GM20000 (cell line): Measurements from ENCODE around the gene DNMT3A.

Experiments used
- DNase-seq: peaks from one replicate; pipeline ENCODE4 v3.0.0; 2012; ENCODE audit warnings: low spot score
- TF ChIP-seq, protein P1 (sequence below): IDR thresholded peaks from 2 replicates; pipeline ENCODE4 v1.5.1; 2012; ENCODE audit warnings: mild to moderate bottlenecking, control low read depth; ENCODE audit errors: extremely low read depth, missing control alignments

The DNMT3A gene

DNA sequence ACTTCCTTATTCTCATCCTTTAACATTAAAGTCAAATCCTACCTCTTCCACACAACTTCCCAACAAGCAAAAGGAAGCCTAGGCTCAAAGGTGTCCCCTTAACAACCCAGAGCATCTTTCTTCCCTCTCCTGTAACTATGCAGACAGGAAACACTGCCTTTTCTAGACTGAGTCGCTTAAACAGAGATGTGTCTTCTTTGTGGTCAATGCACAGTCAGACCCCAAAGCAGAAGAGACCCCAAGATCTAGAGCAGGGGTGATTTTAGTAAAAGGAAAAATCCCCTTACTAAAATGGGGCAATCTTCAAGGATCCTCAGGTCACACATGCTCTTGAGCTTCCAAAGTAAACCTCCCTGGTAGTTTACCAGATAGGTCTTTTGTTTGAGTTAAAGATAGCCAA is 86.8 kb downstream of the DNMT3A start:
- no peak for DNase-seq
- TF ChIP-seq, protein P1, sequence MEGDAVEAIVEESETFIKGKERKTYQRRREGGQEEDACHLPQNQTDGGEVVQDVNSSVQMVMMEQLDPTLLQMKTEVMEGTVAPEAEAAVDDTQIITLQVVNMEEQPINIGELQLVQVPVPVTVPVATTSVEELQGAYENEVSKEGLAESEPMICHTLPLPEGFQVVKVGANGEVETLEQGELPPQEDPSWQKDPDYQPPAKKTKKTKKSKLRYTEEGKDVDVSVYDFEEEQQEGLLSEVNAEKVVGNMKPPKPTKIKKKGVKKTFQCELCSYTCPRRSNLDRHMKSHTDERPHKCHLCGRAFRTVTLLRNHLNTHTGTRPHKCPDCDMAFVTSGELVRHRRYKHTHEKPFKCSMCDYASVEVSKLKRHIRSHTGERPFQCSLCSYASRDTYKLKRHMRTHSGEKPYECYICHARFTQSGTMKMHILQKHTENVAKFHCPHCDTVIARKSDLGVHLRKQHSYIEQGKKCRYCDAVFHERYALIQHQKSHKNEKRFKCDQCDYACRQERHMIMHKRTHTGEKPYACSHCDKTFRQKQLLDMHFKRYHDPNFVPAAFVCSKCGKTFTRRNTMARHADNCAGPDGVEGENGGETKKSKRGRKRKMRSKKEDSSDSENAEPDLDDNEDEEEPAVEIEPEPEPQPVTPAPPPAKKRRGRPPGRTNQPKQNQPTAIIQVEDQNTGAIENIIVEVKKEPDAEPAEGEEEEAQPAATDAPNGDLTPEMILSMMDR = no peak

DNA sequence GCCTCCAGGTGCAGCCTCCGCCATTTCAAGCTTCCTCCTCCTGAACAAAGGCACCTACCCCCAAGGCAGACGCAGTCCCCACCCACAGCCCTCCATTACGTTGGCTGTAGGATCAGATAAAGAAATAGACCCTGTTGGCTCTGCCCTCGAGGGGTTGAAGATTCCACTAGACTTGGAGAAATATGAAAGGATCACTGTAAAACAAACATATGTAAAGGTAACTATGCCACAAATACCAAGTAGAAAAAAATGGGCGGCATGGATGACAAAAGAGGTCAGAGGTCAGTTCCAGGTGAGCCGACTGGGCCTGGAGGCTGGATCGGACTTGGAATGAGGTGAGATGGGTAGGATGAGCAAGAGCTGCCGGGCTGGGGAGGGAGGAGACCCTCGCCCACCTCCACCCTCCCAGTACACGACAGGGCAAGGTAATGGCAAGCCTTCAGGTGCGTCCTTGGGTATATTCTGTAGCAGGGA is 88.5 kb downstream of the DNMT3A start:
- DNase-seq = no peak
- TF ChIP-seq, protein P1 = no peak

DNA sequence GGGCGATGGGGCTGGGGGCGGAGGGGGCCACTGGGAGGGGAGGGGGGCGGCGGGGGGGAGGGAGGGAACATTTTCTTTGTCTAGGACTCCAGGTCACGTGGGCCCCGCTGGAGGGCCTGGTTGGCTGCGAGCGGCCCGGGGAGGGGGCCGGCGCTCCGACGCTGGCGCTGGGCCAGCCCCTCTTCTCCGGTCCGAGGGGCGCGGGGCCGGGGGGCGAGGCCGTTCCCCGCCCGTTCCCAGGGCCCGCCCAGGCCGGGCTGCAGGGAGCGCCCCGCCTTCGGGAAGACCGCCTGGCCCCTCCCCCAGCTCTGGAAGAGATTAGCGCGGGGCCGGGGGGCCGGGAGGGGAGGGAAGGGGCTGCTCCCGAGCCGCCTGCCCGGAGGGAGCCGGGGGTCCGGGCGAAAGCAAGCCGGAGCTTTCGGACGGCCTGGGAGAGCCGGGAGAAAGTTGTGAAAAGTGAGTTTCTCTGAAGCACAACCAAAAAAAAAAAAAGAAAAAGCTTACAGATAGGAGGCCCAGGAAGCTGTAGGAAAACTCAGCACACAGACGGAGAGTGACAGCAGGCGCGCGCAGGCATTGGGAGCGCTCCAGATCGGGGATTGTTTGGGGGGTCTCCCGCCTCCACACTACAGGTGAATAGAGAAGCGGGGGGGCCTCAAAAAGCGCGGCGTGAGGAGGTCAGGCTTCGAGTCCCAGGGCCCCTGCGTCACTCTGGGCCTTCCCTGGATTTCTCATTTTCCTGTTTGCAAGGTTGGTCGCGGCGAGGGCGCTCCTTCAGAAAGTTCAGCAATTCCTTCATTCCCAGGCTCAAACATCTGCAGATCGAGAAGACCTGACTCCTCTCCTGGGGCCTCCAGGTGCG is 89.2 kb downstream of the DNMT3A start:
- TF ChIP-seq, protein P1 = no peak
- peak; percentile 93 for DNase-seq

DNA sequence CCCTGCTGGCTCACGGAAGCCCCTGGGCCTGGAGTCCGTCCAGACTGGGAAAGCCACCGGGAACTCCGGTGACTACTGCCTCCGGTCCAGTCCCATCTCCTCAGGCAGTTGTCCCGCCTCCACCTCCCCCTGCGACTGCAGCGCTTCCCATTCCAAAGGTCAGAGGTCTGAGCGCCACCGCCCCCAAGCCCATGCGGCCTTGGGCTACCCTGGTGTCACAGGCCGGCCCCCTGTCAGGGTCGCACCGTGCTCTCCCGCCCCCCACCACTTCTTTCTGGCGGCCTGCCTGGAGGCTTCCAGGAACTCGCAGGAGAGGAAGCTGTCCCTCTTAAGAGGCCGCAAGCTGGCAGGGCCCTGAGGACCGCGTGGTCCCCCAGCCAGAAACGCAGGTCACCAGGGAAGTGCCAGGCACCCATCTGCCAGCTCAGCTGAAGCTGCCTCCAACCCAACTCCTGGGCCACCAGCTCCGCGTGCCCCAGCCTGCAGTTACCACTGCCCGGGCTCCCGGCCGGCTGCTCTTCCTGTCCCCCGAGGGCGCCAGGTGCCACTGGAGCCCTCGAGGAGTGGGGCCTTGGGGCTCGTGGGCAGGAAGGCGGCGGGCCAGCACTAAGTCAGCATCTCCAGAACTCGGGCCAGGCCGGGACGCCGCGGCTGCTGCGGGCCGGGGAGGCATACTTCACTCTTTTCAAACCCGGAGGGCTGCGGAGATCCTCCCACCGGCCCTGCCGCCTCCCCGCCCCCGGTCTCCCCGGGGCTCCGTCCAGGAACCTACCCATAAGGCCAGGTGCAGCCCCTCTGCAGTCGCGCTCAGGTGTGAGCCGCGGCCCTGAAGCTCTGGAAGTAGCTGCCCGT is 90.1 kb downstream of the DNMT3A start:
- TF ChIP-seq, protein P1 = no peak
- DNase-seq = peak; percentile 91

DNA sequence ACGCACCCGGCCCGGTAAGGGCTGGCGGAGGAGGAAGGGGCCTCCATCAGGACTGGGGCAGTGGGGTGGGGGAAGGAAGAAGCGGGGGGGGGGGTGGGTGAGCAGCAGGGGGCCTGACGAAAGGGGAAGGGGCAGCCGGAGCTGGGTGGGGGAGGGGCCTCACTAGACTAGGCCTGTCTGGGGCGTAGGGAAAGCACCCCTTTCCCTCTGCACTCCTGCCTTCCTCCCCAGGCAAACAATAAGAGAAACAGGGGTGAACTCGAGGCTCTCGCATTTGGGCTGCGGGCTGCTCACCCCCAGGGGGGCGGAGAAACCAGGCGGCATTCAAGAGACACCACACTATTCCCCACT is 90.7 kb downstream of the DNMT3A start:
- TF ChIP-seq, protein P1 = no peak
- DNase-seq = peak; percentile 71

DNA sequence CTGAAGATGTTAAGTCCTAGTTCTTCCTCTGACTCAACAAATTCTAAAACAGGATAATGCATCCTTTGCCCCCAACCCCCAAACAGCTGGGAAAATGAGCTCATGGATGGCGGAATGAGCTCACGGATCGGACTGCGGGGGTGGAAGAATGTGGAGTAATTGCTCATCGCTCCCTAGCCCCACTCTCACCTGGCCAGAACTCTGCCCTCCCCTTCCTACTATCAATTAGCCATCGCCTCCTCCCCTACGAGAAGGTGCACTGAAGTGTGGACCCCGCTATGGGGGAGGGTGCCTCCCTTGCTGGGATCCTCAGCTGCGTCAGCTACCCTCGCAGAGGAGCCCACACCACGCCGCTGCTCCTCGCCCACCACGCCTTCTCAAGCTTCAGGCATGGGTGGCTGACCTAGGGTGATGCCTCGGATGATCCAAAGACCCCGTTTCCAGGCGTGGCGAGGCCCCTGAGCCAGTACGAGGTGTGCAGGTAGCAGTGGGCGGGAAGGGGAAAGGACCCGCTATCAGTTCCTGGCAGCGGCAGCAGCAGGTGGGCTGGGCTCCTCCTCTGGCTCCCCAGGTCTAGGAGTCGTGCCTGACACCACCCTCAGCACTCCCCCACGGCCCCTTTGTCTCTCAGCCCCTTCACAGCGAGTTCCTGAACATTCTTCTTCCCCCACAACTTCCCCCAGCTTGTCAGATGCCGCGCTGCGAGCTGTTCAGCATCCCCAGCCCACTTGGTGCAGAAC is 91.2 kb downstream of the DNMT3A start:
- peak; percentile 62 for DNase-seq
- TF ChIP-seq, protein P1 = no peak
